ENCODE results near the gene PKD1L1. TPM values are rescaled to one million over a fixed set of nuclear protein-coding genes. Genes with fewer than 3 reads are reported as not detected.

Gene PKD1L1
- total RNA-seq, 1 experiment from 2014 or later, result not detected

- DNase-seq (ENCODE audit: low spot score), result peak; percentile 66
- Histone ChIP-seq H3K36me3 (ENCODE audit: insufficient read depth, low read length, poor library complexity, severe bottlenecking) (no peaks in the 10 kb centered on the region), H3K4me3 (ENCODE audit: low read depth, low read length, poor library complexity, severe bottlenecking) (no peak overlapping the region), H3K27ac (ENCODE audit: low read depth, low read length, poor library complexity, severe bottlenecking) (no peak overlapping the region), H3K4me1 (ENCODE audit: insufficient read depth, low read length, poor library complexity, severe bottlenecking) (peaks cover 9% of the 10 kb centered on the region), H3K27me3 (replicated peaks; ENCODE audit: insufficient read depth, low read depth, low read length, poor library complexity) (no peaks in the 10 kb centered on the region), H3K9me3 (ENCODE audit: low read depth, low read length, poor library complexity, severe bottlenecking) (no peaks in the 10 kb centered on the region)
- ChIA-PET CTCF (no interaction called here), POLR2A (ENCODE audit: low non-redundant PET) (no interaction called here)
- TF ChIP-seq EZH2 (IDR thresholded peaks at IDR 0.05; ENCODE audit: borderline replicate concordance, low read depth, low read length, poor library complexity, severe bottlenecking) (no peak), CTCF (conservative IDR thresholded peaks at IDR 0.05; ENCODE audit: low read depth, low read length) (no peak)
- no TSS peak for BruUV-seq (replicated peaks)
- intact Hi-C loops (cut with micrococcal nuclease; ENCODE audit: unreplicated experiment), result no loop called here
Measured at GRCh38 chr7:47783456-47784223, 164.6 kb downstream of the PKD1L1 start.

GRCh38 chr7:47782792-47783191, 165.5 kb downstream of the PKD1L1 start:
- ChIA-PET POLR2A (ENCODE audit: low non-redundant PET) (no interaction called here), CTCF (no interaction called here)
- peaks cover 9% of the 10 kb centered on the region for H3K4me1 ChIP-seq (ENCODE audit: insufficient read depth, low read length, poor library complexity, severe bottlenecking)
- H3K27ac ChIP-seq (ENCODE audit: low read depth, low read length, poor library complexity, severe bottlenecking), result no peak overlapping the region
- no peaks in the 10 kb centered on the region for H3K36me3 ChIP-seq (ENCODE audit: insufficient read depth, low read length, poor library complexity, severe bottlenecking)
- intact Hi-C loops (cut with micrococcal nuclease; ENCODE audit: unreplicated experiment), result no loop called here
- H3K4me3 ChIP-seq (ENCODE audit: low read depth, low read length, poor library complexity, severe bottlenecking), result no peak overlapping the region
- H3K9me3 ChIP-seq (ENCODE audit: low read depth, low read length, poor library complexity, severe bottlenecking), result no peaks in the 10 kb centered on the region
- no peak for TF ChIP-seq EZH2 (IDR thresholded peaks at IDR 0.05; ENCODE audit: borderline replicate concordance, low read depth, low read length, poor library complexity, severe bottlenecking)
- TF ChIP-seq CTCF (conservative IDR thresholded peaks at IDR 0.05; ENCODE audit: low read depth, low read length), result no peak
- no peak for DNase-seq (ENCODE audit: low spot score)
- no TSS peak for BruUV-seq (replicated peaks)
- H3K27me3 ChIP-seq (replicated peaks; ENCODE audit: insufficient read depth, low read depth, low read length, poor library complexity), result no peaks in the 10 kb centered on the region

GRCh38 chr7:47782022-47782421, 166.2 kb downstream of the PKD1L1 start:
- BruUV-seq (replicated peaks), result no TSS peak
- intact Hi-C loops (cut with micrococcal nuclease; ENCODE audit: unreplicated experiment), result no loop called here
- no peaks in the 10 kb centered on the region for H3K27me3 ChIP-seq (replicated peaks; ENCODE audit: insufficient read depth, low read depth, low read length, poor library complexity)
- H3K27ac ChIP-seq (ENCODE audit: low read depth, low read length, poor library complexity, severe bottlenecking), result no peak overlapping the region
- H3K4me1 ChIP-seq (ENCODE audit: insufficient read depth, low read length, poor library complexity, severe bottlenecking), result peaks cover 9% of the 10 kb centered on the region
- no peak for DNase-seq (ENCODE audit: low spot score)
- CTCF ChIA-PET, result no interaction called here
- TF ChIP-seq EZH2 (IDR thresholded peaks at IDR 0.05; ENCODE audit: borderline replicate concordance, low read depth, low read length, poor library complexity, severe bottlenecking) (no peak), CTCF (conservative IDR thresholded peaks at IDR 0.05; ENCODE audit: low read depth, low read length) (no peak)
- no peaks in the 10 kb centered on the region for H3K9me3 ChIP-seq (ENCODE audit: low read depth, low read length, poor library complexity, severe bottlenecking)
- H3K36me3 ChIP-seq (ENCODE audit: insufficient read depth, low read length, poor library complexity, severe bottlenecking), result no peaks in the 10 kb centered on the region
- no peak overlapping the region for H3K4me3 ChIP-seq (ENCODE audit: low read depth, low read length, poor library complexity, severe bottlenecking)
- POLR2A ChIA-PET (ENCODE audit: low non-redundant PET), result no interaction called here
